ENCODE results near the gene INHBE. TPM values are rescaled to one million over a fixed set of nuclear protein-coding genes. Genes with fewer than 3 reads are reported as not detected.

INHBE gene
- total RNA-seq, 2 experiments from 2014 or later = 0.81 to 1.0 TPM

DNA sequence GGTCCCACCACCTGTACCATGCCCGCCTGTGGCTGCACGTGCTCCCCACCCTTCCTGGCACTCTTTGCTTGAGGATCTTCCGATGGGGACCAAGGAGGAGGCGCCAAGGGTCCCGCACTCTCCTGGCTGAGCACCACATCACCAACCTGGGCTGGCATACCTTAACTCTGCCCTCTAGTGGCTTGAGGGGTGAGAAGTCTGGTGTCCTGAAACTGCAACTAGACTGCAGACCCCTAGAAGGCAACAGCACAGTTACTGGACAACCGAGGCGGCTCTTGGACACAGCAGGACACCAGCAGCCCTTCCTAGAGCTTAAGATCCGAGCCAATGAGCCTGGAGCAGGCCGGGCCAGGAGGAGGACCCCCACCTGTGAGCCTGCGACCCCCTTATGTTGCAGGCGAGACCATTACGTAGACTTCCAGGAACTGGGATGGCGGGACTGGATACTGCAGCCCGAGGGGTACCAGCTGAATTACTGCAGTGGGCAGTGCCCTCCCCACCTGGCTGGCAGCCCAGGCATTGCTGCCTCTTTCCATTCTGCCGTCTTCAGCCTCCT is 1.1 kb downstream of the INHBE start:
- H3K36me3 Mint-ChIP-seq (ENCODE audit: low read depth) = no peaks in the 10 kb centered on the region
- no peak overlapping the region for H3K27ac Mint-ChIP-seq
- peaks cover 33% of the 10 kb centered on the region for H3K4me1 Mint-ChIP-seq (ENCODE audit: low read depth)
- H3K4me3 Mint-ChIP-seq = peak overlapping the region; percentile 74
- intact Hi-C loops (cut with micrococcal nuclease) = loop anchor here (5.0 kb wide), 1 partner anchor 441 kb away; no protein-coding TSS in a partner anchor
- H3K27me3 Mint-ChIP-seq (ENCODE audit: low read depth) = peaks cover 7% of the 10 kb centered on the region
- CTCF ChIA-PET = interaction anchor here (0.6 to 11.0 kb wide), 35 partner anchors 9 to 256 kb away, joined by 3 to 172 read pairs (median 5); partner anchors contain the start of gene INHBC
- no peaks in the 10 kb centered on the region for H3K9me3 Mint-ChIP-seq
- DNase-seq = peak; percentile 70

DNA sequence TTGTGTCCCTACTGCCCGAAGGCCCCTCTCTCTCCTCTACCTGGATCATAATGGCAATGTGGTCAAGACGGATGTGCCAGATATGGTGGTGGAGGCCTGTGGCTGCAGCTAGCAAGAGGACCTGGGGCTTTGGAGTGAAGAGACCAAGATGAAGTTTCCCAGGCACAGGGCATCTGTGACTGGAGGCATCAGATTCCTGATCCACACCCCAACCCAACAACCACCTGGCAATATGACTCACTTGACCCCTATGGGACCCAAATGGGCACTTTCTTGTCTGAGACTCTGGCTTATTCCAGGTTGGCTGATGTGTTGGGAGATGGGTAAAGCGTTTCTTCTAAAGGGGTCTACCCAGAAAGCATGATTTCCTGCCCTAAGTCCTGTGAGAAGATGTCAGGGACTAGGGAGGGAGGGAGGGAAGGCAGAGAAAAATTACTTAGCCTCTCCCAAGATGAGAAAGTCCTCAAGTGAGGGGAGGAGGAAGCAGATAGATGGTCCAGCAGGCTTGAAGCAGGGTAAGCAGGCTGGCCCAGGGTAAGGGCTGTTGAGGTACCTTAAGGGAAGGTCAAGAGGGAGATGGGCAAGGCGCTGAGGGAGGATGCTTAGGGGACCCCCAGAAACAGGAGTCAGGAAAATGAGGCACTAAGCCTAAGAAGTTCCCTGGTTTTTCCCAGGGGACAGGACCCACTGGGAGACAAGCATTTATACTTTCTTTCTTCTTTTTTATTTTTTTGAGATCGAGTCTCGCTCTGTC is 1.8 kb downstream of the INHBE start:
- Mint-ChIP-seq H3K36me3 (ENCODE audit: low read depth) (no peaks in the 10 kb centered on the region), H3K27me3 (ENCODE audit: low read depth) (peaks cover 9% of the 10 kb centered on the region), H3K4me3 (no peak overlapping the region), H3K4me1 (ENCODE audit: low read depth) (peaks cover 37% of the 10 kb centered on the region), H3K27ac (peak overlapping the region; percentile 13), H3K9me3 (no peaks in the 10 kb centered on the region)
- intact Hi-C loops (cut with micrococcal nuclease) = loop anchor here (5.0 kb wide), 1 partner anchor 440 kb away; no protein-coding TSS in a partner anchor
- DNase-seq = no peak
- CTCF ChIA-PET = interaction anchor here (0.9 to 11.0 kb wide), 15 partner anchors 12 to 214 kb away, joined by 3 to 207 read pairs (median 6); partner anchors contain the start of genes ARHGAP9 and INHBC

DNA sequence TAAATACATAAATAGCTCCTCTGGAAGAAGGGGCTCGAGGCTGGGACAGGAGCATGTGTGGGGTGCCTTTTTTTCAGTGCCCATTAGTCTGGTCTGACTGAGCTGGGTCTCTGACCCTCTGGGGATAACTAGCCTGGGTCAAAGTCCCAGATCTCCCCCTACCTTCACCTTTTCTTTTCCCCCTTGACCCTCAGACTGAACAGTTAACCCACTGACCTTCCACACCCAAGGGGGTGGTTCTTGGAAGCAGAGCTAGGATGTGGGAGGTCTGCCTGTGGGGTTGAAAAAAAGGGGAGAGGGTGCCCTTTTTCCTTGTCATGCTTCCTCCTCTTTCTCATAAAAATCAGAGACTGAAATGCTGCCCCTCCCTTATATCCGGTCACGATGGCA is 3.6 kb downstream of the INHBE start:
- peaks cover 48% of the 10 kb centered on the region for H3K4me1 Mint-ChIP-seq (ENCODE audit: low read depth)
- CTCF ChIA-PET = interaction anchor here (0.6 to 11.0 kb wide), 50 partner anchors 10 to 1502 kb away, joined by 3 to 207 read pairs (median 4); partner anchors contain the start of genes ARHGAP9, B4GALNT1, DCTN2 and SHMT2
- no peak for DNase-seq
- no peaks in the 10 kb centered on the region for H3K9me3 Mint-ChIP-seq
- H3K4me3 Mint-ChIP-seq = peak overlapping the region; percentile 95
- H3K27ac Mint-ChIP-seq = peak overlapping the region; percentile 97
- H3K36me3 Mint-ChIP-seq (ENCODE audit: low read depth) = no peaks in the 10 kb centered on the region
- intact Hi-C loops (cut with micrococcal nuclease) = loop anchor here (1.0 to 5.0 kb wide), 13 partner anchors 20 to 439 kb away; partner anchors contain the start of genes B4GALNT1, DCTN2, DDIT3 and R3HDM2
- H3K27me3 Mint-ChIP-seq (ENCODE audit: low read depth) = peaks cover 9% of the 10 kb centered on the region

DNA sequence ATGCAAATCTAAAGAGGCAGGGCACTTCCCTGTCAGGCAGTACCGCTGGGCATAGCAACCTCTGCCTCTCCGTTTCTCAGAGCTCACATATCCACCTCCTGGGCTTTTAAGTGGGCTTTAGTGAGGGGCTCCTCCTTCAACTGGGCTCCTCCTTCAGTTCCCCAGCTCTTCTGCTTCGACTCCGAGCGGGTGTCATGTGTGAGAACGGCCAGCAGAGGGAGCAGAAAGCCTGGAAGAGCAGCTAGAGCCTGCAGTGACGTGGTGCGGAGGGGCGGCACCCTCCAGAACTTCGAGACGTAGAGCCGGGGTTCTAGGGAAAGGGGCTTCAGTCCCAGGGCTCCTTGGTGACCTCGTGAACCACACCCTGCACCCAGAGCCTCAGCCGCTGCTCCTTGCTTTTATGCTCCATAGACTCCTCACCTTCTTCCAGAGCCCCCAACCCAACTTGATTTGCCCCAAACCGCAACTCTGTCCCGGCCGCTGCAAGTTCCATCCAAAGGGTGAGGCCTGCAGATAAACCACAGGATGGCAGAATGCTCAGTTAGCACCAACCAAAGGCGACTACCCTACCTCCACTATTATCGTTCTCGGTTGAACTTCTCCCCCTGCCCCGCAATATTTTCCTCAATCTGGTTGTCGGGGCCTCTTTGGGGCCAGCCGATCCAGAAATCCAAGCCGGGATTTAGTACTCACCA is 4.1 kb downstream of the INHBE start:
- Mint-ChIP-seq H3K4me3 (peak overlapping the region; percentile 95), H3K9me3 (no peaks in the 10 kb centered on the region), H3K36me3 (ENCODE audit: low read depth) (no peaks in the 10 kb centered on the region), H3K27ac (peak overlapping the region; percentile 97), H3K27me3 (ENCODE audit: low read depth) (peaks cover 9% of the 10 kb centered on the region), H3K4me1 (ENCODE audit: low read depth) (peaks cover 53% of the 10 kb centered on the region)
- DNase-seq = peak; percentile 97
- CTCF ChIA-PET = interaction anchor here (0.6 to 11.0 kb wide), 49 partner anchors 9 to 1503 kb away, joined by 3 to 207 read pairs (median 4); partner anchors contain the start of genes ARHGAP9, DCTN2 and SHMT2
- intact Hi-C loops (cut with micrococcal nuclease) = loop anchor here (1.0 to 5.0 kb wide), 13 partner anchors 19 to 438 kb away; partner anchors contain the start of genes B4GALNT1, DCTN2, DDIT3 and R3HDM2

- H3K9me3 Mint-ChIP-seq = no peaks in the 10 kb centered on the region
- no peak for DNase-seq
- H3K27ac Mint-ChIP-seq = peak within 1 kb of the TSS; percentile 97
- H3K27me3 Mint-ChIP-seq (ENCODE audit: low read depth) = peaks cover 9% of the 10 kb centered on the region
- CTCF ChIA-PET = interaction anchor here (0.9 to 11.0 kb wide), 19 partner anchors 10 to 285 kb away, joined by 3 to 207 read pairs (median 7); partner anchors contain the start of genes ARHGAP9, DCTN2, SHMT2 and TSPAN31
- peak within 1 kb of the TSS; percentile 95 for H3K4me3 Mint-ChIP-seq
- no peaks in the 10 kb centered on the region for H3K36me3 Mint-ChIP-seq (ENCODE audit: low read depth)
- intact Hi-C loops (cut with micrococcal nuclease) = loop anchor here (1.0 to 5.0 kb wide), 13 partner anchors 18 to 437 kb away; partner anchors contain the start of genes B4GALNT1, DCTN2, DDIT3 and R3HDM2
- H3K4me1 Mint-ChIP-seq (ENCODE audit: low read depth) = peaks cover 59% of the 10 kb centered on the region
Observed at GRCh38 chr12:57459750-57460467, 4.8 kb downstream of the INHBE start, which contains the start of gene GLI1. Gene GLI1, plus strand, starts transcription at chr12:57459785. Its CDS starts 3,907 bp downstream, at chr12:57463692.

DNA sequence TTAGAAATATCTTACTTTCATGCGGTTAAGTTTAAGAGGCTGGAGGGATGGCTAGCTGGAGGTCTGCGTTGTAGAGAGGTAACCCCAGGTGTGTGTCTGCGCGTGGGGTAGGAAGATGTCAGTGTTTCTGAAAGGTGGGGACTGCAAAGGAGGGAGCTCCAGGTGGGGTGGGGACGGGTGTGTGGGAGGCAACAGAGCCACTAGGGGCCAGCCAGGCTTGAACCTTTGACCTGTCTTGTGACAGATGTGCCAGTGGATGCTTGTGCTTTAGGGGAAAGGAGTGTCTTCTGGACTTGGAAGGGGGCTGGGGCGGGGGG is 5.3 kb downstream of the INHBE start:
- Mint-ChIP-seq H3K27me3 (ENCODE audit: low read depth) (peaks cover 9% of the 10 kb centered on the region), H3K9me3 (no peaks in the 10 kb centered on the region), H3K36me3 (ENCODE audit: low read depth) (no peaks in the 10 kb centered on the region), H3K4me1 (ENCODE audit: low read depth) (peaks cover 56% of the 10 kb centered on the region), H3K27ac (no peak overlapping the region), H3K4me3 (peak overlapping the region; percentile 59)
- intact Hi-C loops (cut with micrococcal nuclease) = no loop called here
- CTCF ChIA-PET = interaction anchor here (0.9 to 9.9 kb wide), 7 partner anchors 9 to 285 kb away, joined by 4 to 207 read pairs (median 6); partner anchors contain the start of genes ARHGAP9 and TSPAN31
- DNase-seq = peak; percentile 36

DNA sequence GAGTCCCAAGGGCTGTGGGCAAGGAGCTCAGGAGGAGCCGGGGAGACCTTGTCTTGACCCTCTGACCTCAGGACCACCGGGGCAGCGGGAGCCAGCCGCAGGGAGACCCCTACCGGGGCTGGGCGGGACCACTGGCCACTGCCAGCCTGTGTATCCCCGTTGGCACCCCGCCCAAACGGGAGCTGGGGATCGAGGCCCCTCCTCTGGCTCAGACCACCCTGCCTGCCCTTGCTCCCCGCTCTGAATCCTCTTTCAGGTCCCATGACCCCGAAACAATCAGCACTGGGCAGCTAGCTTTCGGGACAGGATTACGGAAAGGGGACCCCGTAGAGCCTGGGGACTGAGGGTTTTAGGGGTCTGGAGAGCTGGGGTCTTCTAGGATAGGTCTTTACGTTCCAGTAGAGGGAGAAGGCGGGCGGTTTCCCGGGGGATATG is 5.8 kb downstream of the INHBE start:
- no peak overlapping the region for H3K27ac Mint-ChIP-seq
- H3K27me3 Mint-ChIP-seq (ENCODE audit: low read depth) = peaks cover 9% of the 10 kb centered on the region
- H3K4me3 Mint-ChIP-seq = peak overlapping the region; percentile 79
- DNase-seq = no peak
- H3K9me3 Mint-ChIP-seq = no peaks in the 10 kb centered on the region
- intact Hi-C loops (cut with micrococcal nuclease) = no loop called here
- H3K4me1 Mint-ChIP-seq (ENCODE audit: low read depth) = peaks cover 52% of the 10 kb centered on the region
- H3K36me3 Mint-ChIP-seq (ENCODE audit: low read depth) = no peaks in the 10 kb centered on the region
- CTCF ChIA-PET = interaction anchor here (0.6 to 9.9 kb wide), 8 partner anchors 9 to 284 kb away, joined by 4 to 207 read pairs (median 5); partner anchors contain the start of genes ARHGAP9 and TSPAN31

GRCh38 chr12:57461276-57461916 is 6.3 kb downstream of the INHBE start:
- Mint-ChIP-seq H3K4me3 (peak overlapping the region; percentile 79), H3K9me3 (no peaks in the 10 kb centered on the region), H3K36me3 (ENCODE audit: low read depth) (no peaks in the 10 kb centered on the region), H3K27ac (no peak overlapping the region), H3K4me1 (ENCODE audit: low read depth) (peaks cover 49% of the 10 kb centered on the region), H3K27me3 (ENCODE audit: low read depth) (peaks cover 9% of the 10 kb centered on the region)
- CTCF ChIA-PET = interaction anchor here (0.6 to 9.9 kb wide), 11 partner anchors 8 to 247 kb away, joined by 3 to 207 read pairs (median 6); partner anchors contain the start of gene ARHGAP9
- DNase-seq = peak; percentile 31
- intact Hi-C loops (cut with micrococcal nuclease) = no loop called here

DNA sequence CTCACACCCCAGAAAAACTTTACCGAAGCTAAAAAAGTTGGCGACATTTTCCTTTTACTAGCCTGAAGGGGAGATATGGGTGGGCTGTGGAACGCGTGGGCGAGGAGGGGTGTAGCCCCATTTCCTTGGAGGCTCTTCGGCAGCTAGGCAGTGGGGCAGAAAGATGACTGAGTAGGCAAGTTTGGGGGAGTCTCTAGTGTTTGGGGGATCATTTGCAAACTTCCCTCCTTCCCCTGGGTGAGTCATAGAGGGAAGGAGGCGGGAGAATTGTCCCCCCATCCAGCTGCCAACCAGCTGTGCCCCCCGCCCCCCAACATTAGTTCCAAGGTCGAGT is 6.8 kb downstream of the INHBE start:
- H3K4me1 Mint-ChIP-seq (ENCODE audit: low read depth) = peaks cover 49% of the 10 kb centered on the region

DNA sequence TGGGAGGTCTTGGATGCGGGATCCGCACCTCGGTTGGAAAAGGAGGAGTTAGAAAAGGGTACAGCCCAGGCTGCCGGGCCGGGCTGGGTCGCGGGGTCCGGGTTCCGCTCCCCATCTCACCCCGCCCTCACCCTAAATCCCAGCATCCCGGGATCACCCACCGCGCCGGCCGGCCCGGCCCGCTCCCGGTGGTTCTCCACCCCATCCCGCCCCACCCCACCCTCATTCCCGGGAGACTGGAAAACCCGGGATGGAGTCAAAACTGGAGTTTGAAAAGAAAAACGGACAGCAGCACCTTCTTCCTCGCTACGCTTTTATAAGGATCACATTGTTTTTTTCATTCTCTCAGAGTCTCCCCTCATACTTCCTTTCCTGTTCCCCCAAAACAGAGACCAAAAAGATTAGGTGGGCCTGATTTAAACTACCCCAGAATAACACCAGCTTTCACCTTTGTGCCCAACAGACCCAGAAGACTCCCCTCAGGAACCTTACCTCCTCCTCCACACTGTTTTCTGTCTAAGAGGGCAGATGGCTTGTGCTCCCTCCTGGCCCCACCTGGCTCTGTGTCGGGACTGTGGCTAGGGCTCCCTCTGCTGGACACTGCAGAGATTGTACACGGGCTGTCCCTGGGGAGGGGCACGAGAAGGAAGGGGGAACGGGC is 7.3 kb downstream of the INHBE start:
- intact Hi-C loops (cut with micrococcal nuclease) = loop anchor here (1.0 kb wide), 3 partner anchors 14 to 219 kb away; no protein-coding TSS in a partner anchor
- peaks cover 47% of the 10 kb centered on the region for H3K4me1 Mint-ChIP-seq (ENCODE audit: low read depth)
- peak overlapping the region; percentile 79 for H3K4me3 Mint-ChIP-seq
- H3K27me3 Mint-ChIP-seq (ENCODE audit: low read depth) = peaks cover 9% of the 10 kb centered on the region
- H3K9me3 Mint-ChIP-seq = no peaks in the 10 kb centered on the region
- CTCF ChIA-PET = interaction anchor here (0.6 to 9.9 kb wide), 13 partner anchors 9 to 279 kb away, joined by 3 to 207 read pairs (median 4); partner anchors contain the start of genes ARHGAP9 and INHBC
- peak; percentile 95 for DNase-seq
- H3K36me3 Mint-ChIP-seq (ENCODE audit: low read depth) = no peaks in the 10 kb centered on the region
- peak overlapping the region; percentile 19 for H3K27ac Mint-ChIP-seq

More for the DNA sequence above, 6.8 kb downstream of the INHBE start:
- no peak for DNase-seq
- Mint-ChIP-seq H3K27me3 (ENCODE audit: low read depth) (peaks cover 9% of the 10 kb centered on the region), H3K27ac (no peak overlapping the region), H3K36me3 (ENCODE audit: low read depth) (no peaks in the 10 kb centered on the region), H3K4me3 (peak overlapping the region; percentile 79), H3K9me3 (no peaks in the 10 kb centered on the region)
- intact Hi-C loops (cut with micrococcal nuclease) = loop anchor here (1.0 kb wide), 3 partner anchors 14 to 219 kb away; no protein-coding TSS in a partner anchor
- CTCF ChIA-PET = interaction anchor here (0.6 to 9.9 kb wide), 13 partner anchors 10 to 279 kb away, joined by 3 to 207 read pairs (median 6); partner anchors contain the start of gene ARHGAP9
